IMR-90 (cell line): Measurements from ENCODE around the gene RPTOR. TPM values are rescaled to one million over a fixed set of nuclear protein-coding genes. Genes with fewer than 3 reads are reported as not detected.
"Not testable (repeated sequence)": the region's sequence is repeated elsewhere in the genome, so short reads cannot be mapped to it uniquely, and the experiment has no call there.

Source experiments
- ATAC-seq: fragments of 200-7000 bp; cut with Tn5 transposase; 2 replicates; pipeline ENCODE4 v1.9.1; 2020; ENCODE audit warnings: low read depth, mild to moderate bottlenecking, moderate library complexity
- BruUV-seq: library from RNA; stranded (reverse); fragments of 400-500 nt; replicated peaks from 2 replicates; lab custom pipeline; 2021; lab: Mats Ljungman, UMichigan
- CTCF ChIA-PET: fragments of 300-600 bp; formaldehyde crosslinking; extraction: SDS; loops from one replicate; lab custom pipeline; 2021; ENCODE audit warnings: antibody characterized with exemption; lab: Yijun Ruan, JAX
- POLR2A ChIA-PET: fragments of 300-600 bp; sonication (Branson Sonifier 250); formaldehyde crosslinking; loops from one replicate; lab custom pipeline; 2022; ENCODE audit warnings: antibody characterized with exemption; ENCODE audit not compliant: unreplicated experiment; lab: Charles Lee
- DNase-seq: peaks from one replicate; pipeline ENCODE4 v3.0.0; 2013
- H2AFZ ChIP-seq: replicated peaks from 2 replicates; pipeline ENCODE3; 2013; ENCODE audit warnings: low read length, mild to moderate bottlenecking; ENCODE audit not compliant: poor library complexity
- H2AK5ac ChIP-seq: 2 replicates; pipeline ENCODE4 v1.6.1; 2013; ENCODE audit warnings: low read depth, low read length, inconsistent platforms
- H2AK9ac ChIP-seq: replicated peaks from 2 replicates; pipeline ENCODE3; 2013; ENCODE audit warnings: mild to moderate bottlenecking, low read depth, low read length, moderate library complexity; ENCODE audit not compliant: poor library complexity
- H2BK120ac ChIP-seq: 2 replicates; pipeline ENCODE4 v1.6.1; 2013; ENCODE audit warnings: low read depth, low read length, inconsistent platforms
- H2BK15ac ChIP-seq: 3 replicates; pipeline ENCODE4 v1.6.1; 2013; ENCODE audit warnings: low read depth, low read length, inconsistent platforms
- H2BK20ac ChIP-seq: 2 replicates; pipeline ENCODE4 v1.6.1; 2013; ENCODE audit warnings: low read depth, mild to moderate bottlenecking, inconsistent platforms, low read length, moderate library complexity
- H2BK5ac ChIP-seq: 2 replicates; pipeline ENCODE4 v1.6.1; 2013; ENCODE audit warnings: mild to moderate bottlenecking, low read depth, low read length, inconsistent platforms; ENCODE audit not compliant: poor library complexity, severe bottlenecking
- H3K14ac ChIP-seq: replicated peaks from 2 replicates; pipeline ENCODE4 v1.6.1; 2013; ENCODE audit warnings: low read depth, low read length, inconsistent platforms
- H3K18ac ChIP-seq: 2 replicates; pipeline ENCODE4 v1.6.1; 2013; ENCODE audit warnings: low read depth, low read length, control low read depth
- H3K23ac ChIP-seq: 2 replicates; pipeline ENCODE4 v1.6.1; 2013; ENCODE audit warnings: low read depth, low read length, inconsistent platforms
- H3K27ac ChIP-seq: 2 replicates; pipeline ENCODE4 v1.5.1; 2013; ENCODE audit warnings: mild to moderate bottlenecking, control low read depth, low read length; ENCODE audit not compliant: insufficient read depth
- H3K27me3 ChIP-seq: 2 replicates; pipeline ENCODE4 v1.6.1; 2013; ENCODE audit warnings: low read length; ENCODE audit not compliant: control insufficient read depth, insufficient read depth
- H3K36me3 ChIP-seq: 2 replicates; pipeline ENCODE4 v1.6.1; 2013; ENCODE audit warnings: low read length, mixed read lengths; ENCODE audit not compliant: control insufficient read depth, insufficient read depth
- H3K4ac ChIP-seq: 2 replicates; pipeline ENCODE4 v1.6.1; 2013; ENCODE audit warnings: low read depth, low read length, inconsistent platforms
- H3K4me1 ChIP-seq: 2 replicates; pipeline ENCODE4 v1.6.1; 2013; ENCODE audit warnings: low read length, mixed read lengths; ENCODE audit not compliant: control insufficient read depth, insufficient read depth
- H3K4me2 ChIP-seq: 2 replicates; pipeline ENCODE4 v1.6.1; 2013; ENCODE audit warnings: low read depth, mild to moderate bottlenecking, control low read depth, low read length, moderate library complexity
- H3K4me3 ChIP-seq: 2 replicates; pipeline ENCODE4 v1.5.1; 2013; ENCODE audit warnings: low read depth, mild to moderate bottlenecking, control low read depth, low read length, moderate library complexity; ENCODE audit not compliant: insufficient read depth
- H3K56ac ChIP-seq: 2 replicates; pipeline ENCODE4 v1.6.1; 2013; ENCODE audit warnings: low read length, inconsistent platforms; ENCODE audit not compliant: insufficient read depth; ENCODE audit errors: extremely low read depth
- H3K79me1 ChIP-seq, 2 experiments: 2 replicates each; pipeline ENCODE4 v1.6.1; 2013; ENCODE audit warnings: low read length in 2 of 2, inconsistent platforms in 1 of 2, low read depth in 1 of 2
- H3K9ac ChIP-seq: 2 replicates; pipeline ENCODE4 v1.6.1; 2013; ENCODE audit warnings: low read depth, low read length, control low read depth
- H3K9me1 ChIP-seq: 2 replicates; pipeline ENCODE4 v1.6.1; 2013; ENCODE audit warnings: low read length, inconsistent platforms; ENCODE audit not compliant: insufficient read depth
- H3K9me3 ChIP-seq: 2 replicates; pipeline ENCODE4 v1.6.1; 2013; ENCODE audit warnings: low read length; ENCODE audit not compliant: control insufficient read depth, insufficient read depth
- H4K20me1 ChIP-seq: 2 replicates; pipeline ENCODE4 v1.6.1; 2013; ENCODE audit warnings: low read length, inconsistent platforms; ENCODE audit not compliant: insufficient read depth
- H4K5ac ChIP-seq: 2 replicates; pipeline ENCODE4 v1.6.1; 2013; ENCODE audit warnings: mild to moderate bottlenecking, low read depth, low read length, control low read depth
- H4K8ac ChIP-seq, 2 experiments: 2 replicates each; pipeline ENCODE4 v1.6.1; 2013; ENCODE audit warnings: low read depth in 2 of 2, low read length in 2 of 2, control low read depth in 1 of 2, inconsistent platforms in 1 of 2
- H4K91ac ChIP-seq: 2 replicates; pipeline ENCODE4 v1.6.1; 2013; ENCODE audit warnings: low read depth, low read length, inconsistent platforms; ENCODE audit not compliant: insufficient read depth
- POLR2A ChIP-seq: IDR thresholded peaks from 2 replicates; pipeline ENCODE4 v1.6.1; 2012; ENCODE audit warnings: mild to moderate bottlenecking, low read depth, low read length
- SMC3 ChIP-seq: fragments of 150-350 bp; IDR thresholded peaks from 2 replicates; pipeline ENCODE4 v1.6.1; 2016; ENCODE audit warnings: low read depth, mild to moderate bottlenecking, antibody characterized with exemption, low read length, moderate library complexity
- WGBS, 2 experiments: methylation state at CpG; one replicate each; pipeline versions ENCODE4 v1.1.5 to v1.1.7; 2013; ENCODE audit warnings: missing lambda C conversion rate in 2 of 2; ENCODE audit not compliant: insufficient read length in 1 of 2; ENCODE audit errors: extremely low coverage in 2 of 2; 5-methylcytosine and 5-hydroxymethylcytosine counted together
- dilution Hi-C: fragments of 300-500 bp; cut with HindIII; formaldehyde crosslinking; loops from one replicate; pipeline ENCODE4 v1.14.3; 2018; ENCODE audit warnings: low sequenced_read_pairs; ENCODE audit not compliant: unreplicated experiment
- in situ Hi-C: fragments of 300-500 bp; cut with MboI; formaldehyde crosslinking; loops from 3 replicates; pipeline ENCODE4 v1.14.3; 2019; ENCODE audit warnings: low sequenced_read_pairs, inconsistent platforms, mixed read lengths
- intact Hi-C: fragments of 100-400 bp; cut with micrococcal nuclease; formaldehyde crosslinking; loops from 2 replicates; pipeline ENCODE4 v1.10.0; 2022
- polyA plus RNA-seq, 3 experiments: library from polyadenylated mRNA; depleted of rRNA; stranded (reverse); fragments of >200 nt; gene quantifications; 2 replicates each; pipeline ENCODE4 v1.2.3, GENCODE V29; 2012; ENCODE audit warnings: low replicate concordance in 1 of 3
- total RNA-seq: library from RNA; depleted of rRNA; stranded (reverse); fragments of >200 nt; gene quantifications from 2 replicates; pipeline ENCODE4 v1.2.3, GENCODE V29; 2012

Gene RPTOR
- total and polyA plus RNA-seq, 2 of the 4 experiments (the other 2 are of a cell fraction): 10.8 to 14.7 TPM

DNA sequence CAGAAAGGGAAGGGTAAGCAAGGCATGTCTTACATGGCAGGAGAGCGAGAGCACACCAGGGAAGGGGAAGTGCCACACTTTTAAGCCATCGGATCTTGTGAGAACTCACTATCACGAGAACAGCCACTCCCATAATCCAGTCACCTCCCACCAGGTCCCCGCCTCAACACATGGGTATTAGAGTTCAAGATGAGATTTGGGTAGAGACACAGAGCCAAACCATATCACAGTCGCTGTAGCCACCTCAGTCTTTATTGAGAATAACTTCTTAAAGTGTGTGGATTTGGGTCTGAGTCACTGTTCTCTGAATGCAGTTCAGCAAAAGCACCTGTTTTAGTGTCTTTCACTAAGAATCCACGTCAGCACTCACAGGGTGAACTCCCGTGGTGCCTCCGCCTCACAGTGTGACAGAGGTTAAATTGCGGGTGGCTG is 251.8 kb downstream of the RPTOR start:
- ChIA-PET POLR2A (no interaction called here), CTCF (no interaction called here)
- Histone ChIP-seq H2BK5ac (peak overlapping the region; percentile 8), H3K9ac (no peak overlapping the region), H3K14ac (peak overlapping the region; percentile 53), H3K23ac (peak overlapping the region; percentile 89; the same call in 1 of the 2 replicates), H3K36me3 (0 out of 2 replicates have a peak, but pooled peaks cover 2% of the 10 kb centered on the region), H4K91ac (peak overlapping the region; percentile 20), H2BK20ac (peak overlapping the region; percentile 88), H3K18ac (peak overlapping the region; percentile 9), H4K5ac (peak overlapping the region; percentile 33), H3K9me3 (no peaks in the 10 kb centered on the region), H2BK120ac (peak overlapping the region; percentile 94), H3K9me1 (peaks cover 43% of the 10 kb centered on the region), H2AFZ (no peak overlapping the region), H4K8ac (peak overlapping the region; percentile 92 to 97; a peak in 3 of 4 replicates), H3K79me1 (peaks cover 28 to 76% of the 10 kb centered on the region in 2 experiments), H3K4me2 (no peak overlapping the region), H3K56ac (no peak overlapping the region), H3K27me3 (no peaks in the 10 kb centered on the region), H3K27ac (peak overlapping the region; percentile 35; the same call in 1 of the 2 replicates), H3K4ac (peak overlapping the region; percentile 94), H2AK5ac (peak overlapping the region; percentile 95), H3K4me1 (peaks cover 35% of the 10 kb centered on the region), H3K4me3 (no peak overlapping the region), H2AK9ac (peak overlapping the region; percentile 32), H4K20me1 (no peaks in the 10 kb centered on the region), H2BK15ac (peak overlapping the region; percentile 96; the same call in 1 of the 3 replicates)
- ATAC-seq (no peak), DNase-seq (peak; percentile 78)
- no CpG with 5 or more reads among the region's 9 CpGs for whole genome bisulfite sequencing, 2 experiments
- TF ChIP-seq SMC3 (no peak), POLR2A (0 out of 2 replicates have a peak, but pooled peaks have one; percentile 21)
- dilution Hi-C loops (no loop called here), intact Hi-C loops (no loop called here), in situ Hi-C loops (no loop called here)
- no TSS peak for BruUV-seq

- peaks cover 28 to 75% of the 10 kb centered on the region in 2 experiments for H3K79me1 ChIP-seq
- H2BK20ac ChIP-seq, H4K5ac ChIP-seq, H2AK5ac ChIP-seq, H3K27me3 ChIP-seq, H3K56ac ChIP-seq, H2BK120ac ChIP-seq, CTCF ChIA-PET, H3K36me3 ChIP-seq, in situ Hi-C loops, POLR2A ChIA-PET, H3K4me3 ChIP-seq, H3K27ac ChIP-seq, H3K14ac ChIP-seq, H3K18ac ChIP-seq, intact Hi-C loops, H3K4me2 ChIP-seq, BruUV-seq, H2AFZ ChIP-seq, H3K23ac ChIP-seq, H3K9me3 ChIP-seq, dilution Hi-C loops, H4K20me1 ChIP-seq, H4K8ac ChIP-seq, H3K9ac ChIP-seq, H2BK5ac ChIP-seq, H4K91ac ChIP-seq, DNase-seq, H3K4ac ChIP-seq, ATAC-seq, H2AK9ac ChIP-seq, H2BK15ac ChIP-seq: not testable (repeated sequence)
- peaks cover 42% of the 10 kb centered on the region for H3K9me1 ChIP-seq
- WGBS, 2 experiments: no CpG with 5 or more reads among the region's 5 CpGs
- H3K4me1 ChIP-seq: peaks cover 34% of the 10 kb centered on the region
These were observed 252.6 kb downstream of the RPTOR start for GRCh38 chr17:80797222-80797621.
